Measurements from ENCODE around the gene DGKB. TPM values are rescaled to one million over a fixed set of nuclear protein-coding genes. Genes with fewer than 3 reads are reported as not detected.

Gene DGKB
- total RNA-seq, 1 experiment from 2014 or later = not detected

DNA sequence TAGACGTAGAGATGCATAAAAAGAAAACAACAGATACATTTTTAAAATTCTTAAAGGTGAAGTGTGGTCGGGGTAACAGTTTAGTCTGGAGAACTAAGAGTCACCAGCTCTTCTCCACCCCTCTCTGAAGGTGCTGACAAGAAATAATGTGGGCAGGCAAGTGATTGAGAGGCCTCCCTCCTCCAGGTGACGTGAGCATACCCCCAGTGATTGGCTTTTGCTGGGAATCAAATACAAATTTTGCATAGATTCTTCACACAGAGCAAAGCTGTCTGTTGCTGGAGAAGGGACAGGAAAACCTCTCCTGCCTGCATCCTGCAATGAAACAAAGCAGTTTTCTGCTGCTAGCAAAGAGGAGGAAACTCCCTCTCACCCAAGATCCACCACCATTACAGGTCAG is 115.0 kb downstream of the DGKB start:
- Mint-ChIP-seq H3K27me3 (ENCODE audit: unreplicated experiment) (no peaks in the 10 kb centered on the region), H3K36me3 (ENCODE audit: insufficient read depth, unreplicated experiment) (no peaks in the 10 kb centered on the region), H3K27ac (ENCODE audit: unreplicated experiment) (no peak overlapping the region), H3K4me1 (ENCODE audit: low read depth, unreplicated experiment) (no peaks in the 10 kb centered on the region), H3K9me3 (ENCODE audit: low read depth, unreplicated experiment) (no peaks in the 10 kb centered on the region), H3K4me3 (ENCODE audit: low read depth, unreplicated experiment) (no peak overlapping the region)
- CTCF ChIA-PET = interaction anchor here (0.9 kb wide), 1 partner anchor 11 kb away, joined by 5 read pairs; no protein-coding TSS in a partner anchor
- no peak for TF ChIP-seq CTCF (IDR thresholded peaks at IDR 0.05; ENCODE audit: unreplicated experiment)
- DNase-seq = no peak
- BruUV-seq (replicated peaks) = no TSS peak
- intact Hi-C loops (cut with micrococcal nuclease; ENCODE audit: unreplicated experiment) = no loop called here

DNA sequence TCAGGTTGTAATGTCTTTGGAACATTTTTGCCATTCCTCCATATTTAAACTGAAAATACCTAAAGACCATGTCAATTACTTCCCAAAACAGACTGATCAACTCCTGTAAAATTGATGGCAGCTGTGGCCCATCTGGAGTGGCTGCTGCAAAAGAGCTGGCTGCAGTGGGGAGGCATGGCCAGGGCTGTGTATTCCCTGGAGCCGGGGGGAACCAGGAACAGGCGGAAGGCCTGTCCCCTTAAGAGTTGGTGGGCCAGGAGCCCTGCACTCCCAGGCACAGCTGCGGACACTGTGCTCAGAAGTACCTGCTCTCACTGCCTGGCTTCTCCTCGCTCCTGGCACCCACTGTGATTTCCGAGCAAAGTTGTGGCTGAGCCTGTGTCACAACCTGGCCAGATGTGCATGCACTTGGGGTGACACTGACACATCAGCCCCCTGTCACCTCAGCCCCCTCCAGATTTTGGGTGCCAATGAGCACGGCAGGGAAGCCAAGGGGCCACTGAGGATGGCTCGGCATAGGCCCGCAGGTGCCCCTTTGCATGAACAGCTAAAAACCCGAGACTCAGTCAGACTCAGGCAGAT is 116.1 kb downstream of the DGKB start:
- intact Hi-C loops (cut with micrococcal nuclease; ENCODE audit: unreplicated experiment) = no loop called here
- H3K27me3 Mint-ChIP-seq (ENCODE audit: unreplicated experiment) = no peaks in the 10 kb centered on the region
- no peaks in the 10 kb centered on the region for H3K36me3 Mint-ChIP-seq (ENCODE audit: insufficient read depth, unreplicated experiment)
- H3K27ac Mint-ChIP-seq (ENCODE audit: unreplicated experiment) = no peak overlapping the region
- CTCF ChIA-PET = interaction anchor here (0.9 kb wide), 1 partner anchor 12 kb away, joined by 5 read pairs; no protein-coding TSS in a partner anchor
- H3K4me1 Mint-ChIP-seq (ENCODE audit: low read depth, unreplicated experiment) = no peaks in the 10 kb centered on the region
- no peaks in the 10 kb centered on the region for H3K9me3 Mint-ChIP-seq (ENCODE audit: low read depth, unreplicated experiment)
- DNase-seq = no peak
- H3K4me3 Mint-ChIP-seq (ENCODE audit: low read depth, unreplicated experiment) = no peak overlapping the region
- BruUV-seq (replicated peaks) = no TSS peak
- no peak for TF ChIP-seq CTCF (IDR thresholded peaks at IDR 0.05; ENCODE audit: unreplicated experiment)

DNA sequence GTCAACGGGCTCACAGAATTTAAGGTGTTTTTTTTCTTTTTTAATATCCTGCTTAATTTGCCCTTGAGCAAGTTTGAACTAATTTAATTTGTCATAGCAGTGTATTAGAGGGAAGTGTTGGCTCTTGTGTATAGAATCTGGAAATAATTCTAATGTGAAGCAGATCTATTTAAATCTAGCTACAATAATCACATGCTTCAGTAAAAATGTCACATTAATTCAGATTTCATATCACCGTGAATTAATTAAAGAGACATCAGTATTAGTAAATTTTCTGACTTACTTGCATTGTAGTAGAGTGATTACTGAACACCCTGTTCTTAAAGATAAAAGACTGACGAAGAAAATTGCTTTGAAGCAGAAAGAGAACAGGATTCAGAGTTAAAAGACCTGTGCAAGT is 124.7 kb downstream of the DGKB start:
- no peak for DNase-seq
- Mint-ChIP-seq H3K36me3 (ENCODE audit: insufficient read depth, unreplicated experiment) (no peaks in the 10 kb centered on the region), H3K27ac (ENCODE audit: unreplicated experiment) (no peak overlapping the region), H3K4me3 (ENCODE audit: low read depth, unreplicated experiment) (no peak overlapping the region), H3K4me1 (ENCODE audit: low read depth, unreplicated experiment) (no peaks in the 10 kb centered on the region), H3K9me3 (ENCODE audit: low read depth, unreplicated experiment) (peaks cover 7% of the 10 kb centered on the region), H3K27me3 (ENCODE audit: unreplicated experiment) (no peaks in the 10 kb centered on the region)
- no TSS peak for BruUV-seq (replicated peaks)
- TF ChIP-seq CTCF (IDR thresholded peaks at IDR 0.05; ENCODE audit: unreplicated experiment) = no peak
- CTCF ChIA-PET = no interaction called here
- intact Hi-C loops (cut with micrococcal nuclease; ENCODE audit: unreplicated experiment) = no loop called here

- BruUV-seq (replicated peaks) = no TSS peak
- Mint-ChIP-seq H3K4me1 (ENCODE audit: low read depth, unreplicated experiment) (no peaks in the 10 kb centered on the region), H3K27ac (ENCODE audit: unreplicated experiment) (no peak overlapping the region), H3K4me3 (ENCODE audit: low read depth, unreplicated experiment) (no peak overlapping the region), H3K36me3 (ENCODE audit: insufficient read depth, unreplicated experiment) (no peaks in the 10 kb centered on the region), H3K27me3 (ENCODE audit: unreplicated experiment) (no peaks in the 10 kb centered on the region), H3K9me3 (ENCODE audit: low read depth, unreplicated experiment) (peaks cover 7% of the 10 kb centered on the region)
- intact Hi-C loops (cut with micrococcal nuclease; ENCODE audit: unreplicated experiment) = no loop called here
- CTCF ChIA-PET = no interaction called here
- no peak for DNase-seq
- TF ChIP-seq CTCF (IDR thresholded peaks at IDR 0.05; ENCODE audit: unreplicated experiment) = no peak
Observed at GRCh38 chr7:14776266-14776665, 126.3 kb downstream of the DGKB start.
